GM12875 (cell line): ENCODE data around the gene OR3A1.
"Not testable (repeated sequence)": the region's sequence is repeated elsewhere in the genome, so short reads cannot be mapped to it uniquely, and the experiment has no call there.

Experiments
- H3K4me3 ChIP-seq: one replicate; pipeline ENCODE4 v1.5.1; 2011; ENCODE audit warnings: low read depth, low read length, control low read depth
- CTCF ChIP-seq: IDR thresholded peaks from 2 replicates; pipeline ENCODE4 v1.5.1; 2011; ENCODE audit warnings: low read depth, mild to moderate bottlenecking, control low read depth, inconsistent platforms, low read length, moderate library complexity, borderline replicate concordance; ENCODE audit not compliant: insufficient read depth

Gene OR3A1, protein sequence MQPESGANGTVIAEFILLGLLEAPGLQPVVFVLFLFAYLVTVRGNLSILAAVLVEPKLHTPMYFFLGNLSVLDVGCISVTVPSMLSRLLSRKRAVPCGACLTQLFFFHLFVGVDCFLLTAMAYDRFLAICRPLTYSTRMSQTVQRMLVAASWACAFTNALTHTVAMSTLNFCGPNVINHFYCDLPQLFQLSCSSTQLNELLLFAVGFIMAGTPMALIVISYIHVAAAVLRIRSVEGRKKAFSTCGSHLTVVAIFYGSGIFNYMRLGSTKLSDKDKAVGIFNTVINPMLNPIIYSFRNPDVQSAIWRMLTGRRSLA

GRCh38 chr17:3298260-3298659 is at the start of gene OR3A1:
Gene OR3A1 (minus strand): TSS chr17:3298360. CDS start chr17:3292582, 5,778 bp downstream.
- TF ChIP-seq CTCF, result no peak
- no peak within 1 kb of the TSS for H3K4me3 ChIP-seq

- not testable (repeated sequence) for H3K4me3 ChIP-seq
Measured at GRCh38 chr17:3342782-3343181, 44.6 kb upstream of the OR3A1 start.

DNA sequence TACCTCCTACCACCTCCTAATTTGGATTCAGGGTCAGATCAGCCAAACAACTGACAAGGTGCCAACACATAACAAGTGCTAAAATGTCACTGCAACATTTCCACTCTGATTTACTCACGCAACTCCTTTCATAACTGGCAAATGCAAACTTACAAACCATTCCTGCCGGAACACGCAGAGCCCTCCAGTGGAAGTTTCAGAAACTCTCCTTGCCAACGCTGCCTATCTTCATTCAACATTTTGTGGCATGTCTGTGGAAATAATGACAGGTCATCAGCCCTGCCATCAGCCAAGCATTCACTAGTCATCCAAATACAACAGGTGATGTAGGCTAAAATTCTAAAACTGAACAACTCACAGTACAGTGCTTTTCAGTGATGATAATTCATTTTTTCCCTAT is 37.7 kb upstream of the OR3A1 start:
- H3K4me3 ChIP-seq, result no peak overlapping the region
- no peak for TF ChIP-seq CTCF

GRCh38 chr17:3318336-3318735 is 20.2 kb upstream of the OR3A1 start:
- H3K4me3 ChIP-seq, result no peak overlapping the region
- TF ChIP-seq CTCF, result no peak

GRCh38 chr17:3316836-3317235 is 18.7 kb upstream of the OR3A1 start:
- TF ChIP-seq CTCF, result no peak
- no peak overlapping the region for H3K4me3 ChIP-seq

DNA sequence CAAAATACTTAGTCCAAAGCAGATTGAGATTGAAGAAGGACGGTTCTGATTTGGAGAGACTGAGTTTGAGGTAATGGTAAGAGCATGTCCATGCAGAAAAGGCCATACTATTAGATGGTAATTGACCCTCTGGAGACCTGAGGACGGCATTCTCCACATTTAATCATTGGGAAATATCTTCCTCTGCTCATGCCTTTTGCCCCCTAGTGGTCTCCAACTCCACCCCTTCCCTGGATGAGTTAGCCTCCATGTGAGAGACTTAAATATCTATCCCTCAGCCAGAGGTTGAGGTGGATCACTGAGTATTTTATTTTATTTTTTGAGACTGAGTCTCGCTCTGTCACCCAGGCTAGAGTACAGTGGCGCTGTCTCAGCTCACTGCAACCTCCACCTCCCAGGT is 10.4 kb upstream of the OR3A1 start:
- TF ChIP-seq CTCF, result no peak
- no peak overlapping the region for H3K4me3 ChIP-seq

DNA sequence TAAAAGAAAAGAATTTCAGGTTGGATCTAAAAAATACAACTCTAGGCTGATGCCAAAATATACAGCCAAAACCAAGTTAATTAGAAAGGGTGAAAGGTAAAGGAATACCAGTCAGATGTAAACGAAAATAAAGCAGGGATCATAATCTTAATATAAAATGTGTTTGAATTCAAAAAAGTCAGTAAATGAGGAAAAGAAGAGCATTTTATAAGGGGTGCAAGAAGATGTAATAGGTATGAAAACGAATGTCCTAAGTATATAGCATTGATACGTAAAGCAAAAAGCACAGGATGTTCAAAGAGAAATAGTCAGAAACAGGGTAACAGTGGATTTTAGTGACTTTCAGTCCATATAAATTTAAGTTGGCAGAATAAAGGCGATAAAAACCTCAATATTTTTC is 2.5 kb downstream of the OR3A1 start:
- H3K4me3 ChIP-seq, result no peak overlapping the region
- no peak for TF ChIP-seq CTCF

- not testable (repeated sequence) for H3K4me3 ChIP-seq
Measured at GRCh38 chr17:3293548-3293947, 4.6 kb downstream of the OR3A1 start.
